ENCODE measurements around the gene MTG2. TPM values are rescaled to one million over a fixed set of nuclear protein-coding genes. Genes with fewer than 3 reads are reported as not detected.

Gene MTG2, protein sequence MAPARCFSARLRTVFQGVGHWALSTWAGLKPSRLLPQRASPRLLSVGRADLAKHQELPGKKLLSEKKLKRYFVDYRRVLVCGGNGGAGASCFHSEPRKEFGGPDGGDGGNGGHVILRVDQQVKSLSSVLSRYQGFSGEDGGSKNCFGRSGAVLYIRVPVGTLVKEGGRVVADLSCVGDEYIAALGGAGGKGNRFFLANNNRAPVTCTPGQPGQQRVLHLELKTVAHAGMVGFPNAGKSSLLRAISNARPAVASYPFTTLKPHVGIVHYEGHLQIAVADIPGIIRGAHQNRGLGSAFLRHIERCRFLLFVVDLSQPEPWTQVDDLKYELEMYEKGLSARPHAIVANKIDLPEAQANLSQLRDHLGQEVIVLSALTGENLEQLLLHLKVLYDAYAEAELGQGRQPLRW
- 25.9 and 27.2 TPM in 2 replicates for polyA plus RNA-seq (2013)

DNA sequence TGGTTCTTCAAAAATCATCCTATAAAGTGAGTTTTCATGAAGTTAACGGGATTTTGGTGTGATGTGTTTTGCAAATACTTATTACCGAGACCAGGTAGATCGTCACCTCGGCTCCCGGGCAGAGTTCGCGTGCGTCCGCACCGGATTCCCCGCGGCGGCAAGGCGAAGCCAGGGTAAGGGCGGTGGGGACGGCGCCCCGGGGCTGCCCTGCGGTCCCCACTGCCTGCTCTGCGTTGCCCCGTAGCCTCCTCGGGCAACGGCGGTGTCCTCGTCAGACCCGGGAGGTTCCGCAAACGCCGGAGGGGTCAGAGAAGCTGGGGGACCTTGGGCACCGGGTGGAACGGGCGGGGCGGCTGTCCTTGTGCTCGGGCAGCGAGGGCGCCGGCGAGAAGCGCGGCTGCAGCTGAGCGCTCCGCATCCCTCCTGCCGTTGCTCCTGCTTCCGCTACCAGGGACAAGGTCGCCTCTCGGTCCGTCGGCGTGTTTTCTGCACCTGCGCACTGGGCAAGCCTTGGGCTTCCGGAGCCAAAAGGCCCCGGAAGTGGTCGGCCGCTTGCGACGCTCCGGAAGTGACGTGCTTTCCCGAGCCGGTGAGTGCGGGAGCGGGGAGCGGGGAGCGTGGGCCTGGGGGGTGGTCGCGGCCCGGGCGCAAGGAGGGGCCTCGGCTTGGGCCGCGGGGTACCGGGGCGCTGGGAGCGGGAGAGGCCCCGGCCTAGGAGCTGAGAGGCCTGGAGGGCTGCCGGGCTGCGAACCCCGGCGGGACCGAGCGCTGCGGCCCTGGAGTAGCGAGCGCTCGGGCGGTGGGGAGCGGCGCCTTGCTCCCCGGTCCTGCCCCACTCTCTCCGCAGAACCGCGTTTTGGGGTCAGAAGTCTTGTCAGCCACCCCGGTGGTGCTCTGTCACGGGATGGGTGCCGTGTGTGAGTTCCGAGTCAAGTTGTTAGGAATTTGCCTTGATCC, at the start of gene MTG2:
MTG2 (plus strand) TSS at position 560 of the 957 bp plus-strand sequence. CDS start 10,393 bp downstream, outside the sequence.
- H3K27ac ChIP-seq (ENCODE audit: low read depth, low read length) = peak within 1 kb of the TSS; percentile 45
- no peaks in the 10 kb centered on the region for H3K27me3 ChIP-seq (ENCODE audit: insufficient read depth, low read length)
- no CpG with 5 or more reads among the region's 96 CpGs for WGBS (ENCODE audit: extremely low coverage, insufficient coverage, insufficient read length)
- H2AFZ ChIP-seq (ENCODE audit: insufficient read depth, low read length, poor library complexity) = peak within 1 kb of the TSS; percentile 77
- H3K9ac ChIP-seq (ENCODE audit: low read length) = peak within 1 kb of the TSS; percentile 98
- peak within 1 kb of the TSS; percentile 74 for H2BK5ac ChIP-seq (ENCODE audit: low read depth, low read length, poor library complexity)
- peak within 1 kb of the TSS; percentile 85 for H3K14ac ChIP-seq (ENCODE audit: low read length)
- H2BK120ac ChIP-seq (ENCODE audit: insufficient read depth, low read length, poor library complexity) = peak within 1 kb of the TSS; percentile 53
- H4K12ac ChIP-seq (ENCODE audit: low read depth, low read length) = peak within 1 kb of the TSS; percentile 75
- H2AK5ac ChIP-seq (ENCODE audit: low read length) = peak within 1 kb of the TSS; percentile 79
- H3K79me1 ChIP-seq (ENCODE audit: low read length) = peaks cover 6% of the 10 kb centered on the region
- DNase-seq = peak; percentile 98 to 99
- peak within 1 kb of the TSS; percentile 94 for H3K4me2 ChIP-seq (ENCODE audit: low read length)
- peak within 1 kb of the TSS; percentile 82 for H3K4ac ChIP-seq (ENCODE audit: low read depth, low read length)
- peak within 1 kb of the TSS; percentile 94 for H4K8ac ChIP-seq (ENCODE audit: low read depth, low read length)
- peak within 1 kb of the TSS; percentile 80 for H3K18ac ChIP-seq (ENCODE audit: low read length)
- no peak within 1 kb of the TSS for H2BK12ac ChIP-seq (ENCODE audit: low read length)
- H3K4me1 ChIP-seq (ENCODE audit: control insufficient read depth in 1 of 2, insufficient read depth in 2 of 2, low read length in 2 of 2) = peaks cover 3 to 8% of the 10 kb centered on the region in 2 experiments
- no peaks in the 10 kb centered on the region for H3K9me3 ChIP-seq (ENCODE audit: insufficient read depth, low read depth, low read length)
- H3K23ac ChIP-seq (ENCODE audit: low read length) = no peak within 1 kb of the TSS
- peak within 1 kb of the TSS; percentile 96 for H3K4me3 ChIP-seq (ENCODE audit: low read depth, low read length)
- peaks cover 7% of the 10 kb centered on the region for H3K79me2 ChIP-seq (ENCODE audit: control insufficient read depth, insufficient read depth, low read length, poor library complexity)
- H3K36me3 ChIP-seq (ENCODE audit: control insufficient read depth in 1 of 2, insufficient read depth in 2 of 2, low read length in 2 of 2) = peaks cover 11 to 14% of the 10 kb centered on the region in 2 experiments
- H4K91ac ChIP-seq (ENCODE audit: low read depth, low read length) = peak within 1 kb of the TSS; percentile 88

GRCh38 chr20:62133051-62133845, 49.6 kb upstream of the MTG2 start:
- no peak overlapping the region for H4K12ac ChIP-seq (ENCODE audit: low read depth, low read length)
- no peak overlapping the region for H2BK12ac ChIP-seq (ENCODE audit: low read length)
- H3K4me1 ChIP-seq (ENCODE audit: control insufficient read depth in 1 of 2, insufficient read depth in 2 of 2, low read length in 2 of 2) = peaks cover under 1 to 3% of the 10 kb centered on the region in 2 experiments
- no peak for DNase-seq
- H2AK5ac ChIP-seq (ENCODE audit: low read length) = no peak overlapping the region
- no peaks in the 10 kb centered on the region for H3K27me3 ChIP-seq (ENCODE audit: insufficient read depth, low read length)
- H3K18ac ChIP-seq (ENCODE audit: low read length) = no peak overlapping the region
- H3K4me2 ChIP-seq (ENCODE audit: low read length) = no peak overlapping the region
- no peak overlapping the region for H3K4me3 ChIP-seq (ENCODE audit: low read depth, low read length)
- no peak overlapping the region for H4K8ac ChIP-seq (ENCODE audit: low read depth, low read length)
- no peak overlapping the region for H4K91ac ChIP-seq (ENCODE audit: low read depth, low read length)
- H3K27ac ChIP-seq (ENCODE audit: low read depth, low read length) = no peak overlapping the region
- H2AFZ ChIP-seq (ENCODE audit: insufficient read depth, low read length, poor library complexity) = no peak overlapping the region
- H3K9me3 ChIP-seq (ENCODE audit: insufficient read depth, low read depth, low read length) = peaks cover 6% of the 10 kb centered on the region
- H2BK120ac ChIP-seq (ENCODE audit: insufficient read depth, low read length, poor library complexity) = no peak overlapping the region
- no peaks in the 10 kb centered on the region for H3K79me1 ChIP-seq (ENCODE audit: low read length)
- H3K23ac ChIP-seq (ENCODE audit: low read length) = no peak overlapping the region
- peaks cover 78 to 86% of the 10 kb centered on the region in 2 experiments for H3K36me3 ChIP-seq (ENCODE audit: control insufficient read depth in 1 of 2, insufficient read depth in 2 of 2, low read length in 2 of 2)
- H3K14ac ChIP-seq (ENCODE audit: low read length) = no peak overlapping the region
- H3K79me2 ChIP-seq (ENCODE audit: control insufficient read depth, insufficient read depth, low read length, poor library complexity) = no peaks in the 10 kb centered on the region
- H2BK5ac ChIP-seq (ENCODE audit: low read depth, low read length, poor library complexity) = no peak overlapping the region
- no peak overlapping the region for H3K4ac ChIP-seq (ENCODE audit: low read depth, low read length)
- WGBS (ENCODE audit: extremely low coverage, insufficient coverage, insufficient read length) = no CpG with 5 or more reads among the region's 29 CpGs
- H3K9ac ChIP-seq (ENCODE audit: low read length) = no peak overlapping the region

DNA sequence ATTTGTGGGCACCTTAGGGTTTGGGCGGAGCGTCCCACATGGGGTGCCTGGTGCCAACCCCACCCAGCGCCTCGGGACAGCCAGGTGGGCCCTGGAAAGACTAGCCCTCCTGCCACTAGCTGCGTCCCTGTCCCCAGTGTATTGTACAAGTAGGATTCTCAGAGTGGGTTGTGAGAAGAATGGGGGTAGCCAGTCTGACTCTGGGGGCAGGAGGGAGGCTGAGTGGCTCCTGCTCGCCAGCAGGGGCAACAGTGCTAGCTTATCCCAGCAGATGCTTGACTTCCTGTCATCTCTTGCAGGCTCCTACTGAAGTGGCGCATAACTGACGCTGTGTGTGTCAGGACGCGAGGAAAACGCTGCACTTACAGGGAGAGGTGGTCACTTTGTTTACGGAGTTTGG, 49.0 kb upstream of the MTG2 start:
- Histone ChIP-seq H3K14ac (ENCODE audit: low read length) (no peak overlapping the region), H2BK120ac (ENCODE audit: insufficient read depth, low read length, poor library complexity) (no peak overlapping the region), H3K23ac (ENCODE audit: low read length) (no peak overlapping the region), H3K27me3 (ENCODE audit: insufficient read depth, low read length) (no peaks in the 10 kb centered on the region), H3K4ac (ENCODE audit: low read depth, low read length) (no peak overlapping the region), H2AFZ (ENCODE audit: insufficient read depth, low read length, poor library complexity) (no peak overlapping the region), H3K36me3 (ENCODE audit: control insufficient read depth in 1 of 2, insufficient read depth in 2 of 2, low read length in 2 of 2) (peaks cover 83 to 90% of the 10 kb centered on the region in 2 experiments), H3K4me2 (ENCODE audit: low read length) (no peak overlapping the region), H2BK12ac (ENCODE audit: low read length) (no peak overlapping the region), H3K79me2 (ENCODE audit: control insufficient read depth, insufficient read depth, low read length, poor library complexity) (no peaks in the 10 kb centered on the region), H4K8ac (ENCODE audit: low read depth, low read length) (no peak overlapping the region), H3K9ac (ENCODE audit: low read length) (no peak overlapping the region), H3K4me3 (ENCODE audit: low read depth, low read length) (no peak overlapping the region), H2AK5ac (ENCODE audit: low read length) (no peak overlapping the region), H3K79me1 (ENCODE audit: low read length) (no peaks in the 10 kb centered on the region), H2BK5ac (ENCODE audit: low read depth, low read length, poor library complexity) (no peak overlapping the region), H3K27ac (ENCODE audit: low read depth, low read length) (no peak overlapping the region), H4K91ac (ENCODE audit: low read depth, low read length) (no peak overlapping the region), H3K18ac (ENCODE audit: low read length) (no peak overlapping the region), H4K12ac (ENCODE audit: low read depth, low read length) (no peak overlapping the region), H3K9me3 (ENCODE audit: insufficient read depth, low read depth, low read length) (peaks cover 6% of the 10 kb centered on the region), H3K4me1 (ENCODE audit: control insufficient read depth in 1 of 2, insufficient read depth in 2 of 2, low read length in 2 of 2) (peaks cover 0 to 1% of the 10 kb centered on the region in 2 experiments)
- WGBS (ENCODE audit: extremely low coverage, insufficient coverage, insufficient read length) = no CpG with 5 or more reads among the region's 12 CpGs
- no peak for DNase-seq

All from trophoblast cell (in vitro differentiated cells and primary cell).